NK-92 (cell line): ENCODE measurements around the gene CHD5.
"Not testable (repeated sequence)": the region's sequence is repeated elsewhere in the genome, so short reads cannot be mapped to it uniquely, and the experiment has no call there.

Experiments
- DNase-seq: peaks from one replicate; lab custom pipeline; 2025; ENCODE audit not compliant: unreplicated experiment; lab: John Stamatoyannopoulos, UW

Gene CHD5

GRCh38 chr1:6068073-6068472, 112.0 kb downstream of the CHD5 start:
- no peak for DNase-seq

GRCh38 chr1:6066680-6067079, 113.4 kb downstream of the CHD5 start:
- DNase-seq: no peak

GRCh38 chr1:6065093-6065858, 114.8 kb downstream of the CHD5 start:
- DNase-seq: no peak

GRCh38 chr1:6063532-6064053, 116.5 kb downstream of the CHD5 start:
- DNase-seq: not testable (repeated sequence)

GRCh38 chr1:6062670-6063069, 117.5 kb downstream of the CHD5 start:
- no peak for DNase-seq

- DNase-seq: no peak
Observed at GRCh38 chr1:6059866-6060265, 120.3 kb downstream of the CHD5 start.

GRCh38 chr1:6057170-6057845, 122.8 kb downstream of the CHD5 start:
- DNase-seq: no peak

GRCh38 chr1:6056572-6056948, 123.6 kb downstream of the CHD5 start:
- no peak for DNase-seq

GRCh38 chr1:6054596-6054995, 125.5 kb downstream of the CHD5 start:
- no peak for DNase-seq

- DNase-seq: no peak
Observed at GRCh38 chr1:6053206-6053546, 126.9 kb downstream of the CHD5 start.

- DNase-seq: no peak
Observed at GRCh38 chr1:6052543-6053205, 127.4 kb downstream of the CHD5 start.
